H9 (cell line): ENCODE measurements around the gene P2RY8. TPM values are rescaled to one million over a fixed set of nuclear protein-coding genes. Genes with fewer than 3 reads are reported as not detected.
"Not testable (repeated sequence)": the region's sequence is repeated elsewhere in the genome, so short reads cannot be mapped to it uniquely, and the experiment has no call there.

ENCODE experiments used
- DNase-seq: peaks from one replicate; pipeline ENCODE4 v3.0.0-alpha.2; 2017
- H2AFZ ChIP-seq: one replicate; pipeline ENCODE4 v1.6.1; 2013; ENCODE audit warnings: mild to moderate bottlenecking, low read length, control low read depth, moderate library complexity
- H2AK5ac ChIP-seq: 2 replicates; pipeline ENCODE4 v1.6.1; 2013; ENCODE audit warnings: low read length, control low read depth, mixed read lengths; ENCODE audit not compliant: insufficient read length
- H2BK120ac ChIP-seq: one replicate; pipeline ENCODE4 v1.6.1; 2013; ENCODE audit warnings: low read depth, mild to moderate bottlenecking, low read length, control low read depth, inconsistent platforms; ENCODE audit not compliant: poor library complexity, severe bottlenecking
- H2BK12ac ChIP-seq: 2 replicates; pipeline ENCODE4 v1.6.1; 2013; ENCODE audit warnings: low read length, control low read depth, mixed read lengths, low read depth; ENCODE audit not compliant: insufficient read length
- H2BK15ac ChIP-seq: 2 replicates; pipeline ENCODE4 v1.6.1; 2013; ENCODE audit warnings: low read depth, low read length, control low read depth
- H2BK20ac ChIP-seq: one replicate; pipeline ENCODE4 v1.6.1; 2013; ENCODE audit warnings: low read depth, mild to moderate bottlenecking, low read length, control low read depth, inconsistent platforms; ENCODE audit not compliant: poor library complexity, severe bottlenecking
- H2BK5ac ChIP-seq: 2 replicates; pipeline ENCODE4 v1.6.1; 2013; ENCODE audit warnings: low read length, control low read depth, mixed read lengths; ENCODE audit not compliant: insufficient read length
- H3K14ac ChIP-seq: 2 replicates; pipeline ENCODE4 v1.6.1; 2013; ENCODE audit warnings: low read length, control low read depth; ENCODE audit not compliant: insufficient read depth
- H3K18ac ChIP-seq: 2 replicates; pipeline ENCODE4 v1.6.1; 2013; ENCODE audit warnings: low read depth, mild to moderate bottlenecking, mixed read lengths, low read length, control low read depth; ENCODE audit not compliant: insufficient read length
- H3K23ac ChIP-seq: 2 replicates; pipeline ENCODE4 v1.6.1; 2013; ENCODE audit warnings: low read length, control low read depth, mixed read lengths, low read depth; ENCODE audit not compliant: insufficient read length
- H3K23me2 ChIP-seq: 2 replicates; pipeline ENCODE4 v1.6.1; 2013; ENCODE audit warnings: low read depth, mild to moderate bottlenecking, mixed read lengths, low read length, control low read depth; ENCODE audit not compliant: insufficient read length, poor library complexity, severe bottlenecking
- H3K27ac ChIP-seq: 2 replicates; pipeline ENCODE4 v1.5.1; 2013; ENCODE audit warnings: low read length, control low read depth, mixed read lengths, low read depth; ENCODE audit not compliant: insufficient read length
- H3K27me3 ChIP-seq: 2 replicates; pipeline ENCODE4 v1.6.1; 2013; ENCODE audit warnings: low read length, control low read depth, inconsistent platforms; ENCODE audit not compliant: insufficient read depth
- H3K4ac ChIP-seq: 2 replicates; pipeline ENCODE4 v1.6.1; 2013; ENCODE audit warnings: low read depth, mild to moderate bottlenecking, control low read depth, inconsistent platforms, low read length, moderate library complexity
- H3K4me1 ChIP-seq: 2 replicates; pipeline ENCODE4 v1.6.1; 2013; ENCODE audit warnings: low read length, control low read depth, inconsistent platforms; ENCODE audit not compliant: insufficient read depth
- H3K4me2 ChIP-seq: 2 replicates; pipeline ENCODE4 v1.6.1; 2013; ENCODE audit warnings: low read length, control low read depth, mixed read lengths; ENCODE audit not compliant: insufficient read length, insufficient read depth
- H3K56ac ChIP-seq: 2 replicates; pipeline ENCODE4 v1.6.1; 2013; ENCODE audit warnings: low read depth, mild to moderate bottlenecking, mixed read lengths, low read length, control low read depth; ENCODE audit not compliant: insufficient read length
- H3K79me1 ChIP-seq: 2 replicates; pipeline ENCODE4 v1.6.1; 2013; ENCODE audit warnings: low read depth, mild to moderate bottlenecking, moderate library complexity, low read length, control low read depth, inconsistent platforms; ENCODE audit not compliant: insufficient read depth, poor library complexity, severe bottlenecking
- H3K79me2 ChIP-seq: 2 replicates; pipeline ENCODE4 v1.6.1; 2013; ENCODE audit warnings: low read length, control low read depth, inconsistent platforms; ENCODE audit not compliant: insufficient read depth
- H3K9ac ChIP-seq: 2 replicates; pipeline ENCODE4 v1.6.1; 2013; ENCODE audit warnings: low read length, control low read depth, mixed read lengths; ENCODE audit not compliant: insufficient read length; ENCODE audit errors: extremely low read depth
- H3K9me3 ChIP-seq: one replicate; pipeline ENCODE4 v1.6.1; 2013; ENCODE audit warnings: low read depth, low read length, inconsistent platforms; ENCODE audit not compliant: control insufficient read depth
- H3T11ph ChIP-seq: one replicate; pipeline ENCODE4 v1.6.1; 2013; ENCODE audit warnings: mild to moderate bottlenecking, low read length, control low read depth, inconsistent platforms
- H4K20me1 ChIP-seq: one replicate; pipeline ENCODE4 v1.6.1; 2013; ENCODE audit not compliant: control insufficient read depth, insufficient read length, insufficient read depth
- H4K5ac ChIP-seq: 2 replicates; pipeline ENCODE4 v1.6.1; 2013; ENCODE audit warnings: low read depth, mild to moderate bottlenecking, mixed read lengths, low read length, control low read depth; ENCODE audit not compliant: insufficient read length
- H4K8ac ChIP-seq: replicated peaks from 2 replicates; pipeline ENCODE4 v1.6.1; 2013; ENCODE audit warnings: low read length, control low read depth, mixed read lengths, low read depth; ENCODE audit not compliant: insufficient read length
- H4K91ac ChIP-seq: 2 replicates; pipeline ENCODE4 v1.6.1; 2013; ENCODE audit warnings: low read depth, mild to moderate bottlenecking, moderate library complexity, mixed read lengths, low read length, control low read depth; ENCODE audit not compliant: insufficient read length
- H3K27ac Mint-ChIP-seq, 3 experiments: 2 replicates in 2 of 3; 3 replicates in 1 of 3; pipeline ENCODE4 v1.8.0; 2020 to 2021; ENCODE audit warnings: mixed read lengths in 3 of 3, mild to moderate bottlenecking in 1 of 3, moderate library complexity in 1 of 3
- H3K27me3 Mint-ChIP-seq: 2 replicates; pipeline ENCODE4 v1.8.0; 2021; ENCODE audit warnings: low read depth, mild to moderate bottlenecking, moderate library complexity, mixed read lengths
- H3K36me3 Mint-ChIP-seq, 3 experiments: 2 replicates in 2 of 3; 3 replicates in 1 of 3; pipeline ENCODE4 v1.8.0; 2020 to 2021; ENCODE audit warnings: low read depth in 3 of 3, mixed read lengths in 3 of 3; ENCODE audit not compliant: insufficient read depth in 1 of 3
- H3K4me1 Mint-ChIP-seq, 2 experiments: 2 replicates each; pipeline ENCODE4 v1.8.0; 2020; ENCODE audit warnings: mixed read lengths in 2 of 2
- H3K4me3 Mint-ChIP-seq, 2 experiments: 2 replicates in 1 of 2; 3 replicates in 1 of 2; pipeline ENCODE4 v1.8.0; 2020 to 2021; ENCODE audit warnings: mild to moderate bottlenecking in 2 of 2, mixed read lengths in 2 of 2, moderate library complexity in 1 of 2
- H3K9me3 Mint-ChIP-seq, 2 experiments: 2 replicates in 1 of 2; 3 replicates in 1 of 2; pipeline ENCODE4 v1.8.0; 2020; ENCODE audit warnings: mild to moderate bottlenecking in 2 of 2, mixed read lengths in 2 of 2, moderate library complexity in 1 of 2
- WGBS: extraction: QIAGEN DNeasy Blood & Tissue Kit; methylation state at CpG from one replicate; pipeline ENCODE4 v1.1.7; 2013; ENCODE audit warnings: missing lambda C conversion rate, low lambda C conversion rate, mixed read lengths; ENCODE audit not compliant: insufficient read length; ENCODE audit errors: extremely low coverage; 5-methylcytosine and 5-hydroxymethylcytosine counted together
- total RNA-seq: library from RNA; stranded (reverse); gene quantifications from 2 replicates; pipeline ENCODE4 v1.2.1, GENCODE V29; 2021
- TF ChIP-seq, protein P1 (sequence below): fragments of 200-600 bp; sonication (generic); conservative IDR thresholded peaks from 3 replicates; pipeline ENCODE4 v1.8.0; 2021; ENCODE audit warnings: antibody characterized with exemption, mild to moderate bottlenecking

P2RY8 gene
- total RNA-seq, 1 experiment from 2014 or later = not detected

DNA sequence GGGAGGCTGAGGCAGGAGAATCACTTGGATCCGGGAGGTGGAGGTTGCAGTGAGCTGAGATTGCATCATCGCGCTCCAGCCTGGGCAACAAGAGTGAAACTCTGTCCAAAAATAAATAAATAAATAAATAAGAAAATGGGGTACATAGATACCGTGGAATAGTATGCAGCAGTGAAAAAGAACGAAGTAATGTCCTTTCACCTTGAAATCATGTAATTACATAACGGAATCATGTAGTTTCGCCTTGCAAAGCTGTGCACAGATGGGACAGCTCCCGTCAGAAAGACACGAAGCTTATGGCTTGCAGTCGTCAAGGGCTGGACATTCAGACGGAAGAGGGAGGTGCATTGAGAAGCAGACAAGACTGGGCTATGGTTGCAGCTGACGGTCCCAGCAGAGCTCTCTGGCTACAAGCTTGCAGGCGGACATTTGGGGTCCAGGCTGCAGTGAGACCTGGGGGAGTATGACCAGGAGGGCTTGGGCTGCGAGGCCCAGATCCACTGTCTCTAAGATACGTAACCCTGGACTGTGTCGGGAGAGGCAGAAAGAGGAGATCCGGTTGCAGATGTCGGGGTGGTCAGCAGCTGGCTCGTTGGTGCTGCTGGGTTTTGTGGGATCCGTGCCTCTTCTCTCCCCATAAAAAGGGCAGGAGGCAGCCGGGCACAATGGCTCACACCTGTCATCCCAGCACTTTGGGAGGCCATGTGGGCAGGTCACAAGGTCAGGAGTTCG is 6.2 kb upstream of the P2RY8 start:
- no peak overlapping the region for H3K18ac ChIP-seq
- H3K9me3 ChIP-seq = no peaks in the 10 kb centered on the region
- no peak overlapping the region for H3K14ac ChIP-seq
- H3K4me2 ChIP-seq = no peak overlapping the region
- no peaks in the 10 kb centered on the region for H3K27me3 ChIP-seq
- no peak overlapping the region for H2AFZ ChIP-seq
- H3K9me3 Mint-ChIP-seq = no peaks in the 10 kb centered on the region; a peak in 1 of 5 replicates
- H2BK120ac ChIP-seq = no peak overlapping the region
- no peaks in the 10 kb centered on the region for H3K23me2 ChIP-seq
- H3K36me3 Mint-ChIP-seq = no peaks in the 10 kb centered on the region; a peak in 1 of 7 replicates
- H3K4me1 Mint-ChIP-seq = 0 out of 4 replicates have a peak, but pooled peaks cover 0 to 2% of the 10 kb centered on the region in 2 experiments
- H4K8ac ChIP-seq = no peak overlapping the region
- H3K4ac ChIP-seq = no peak overlapping the region
- TF ChIP-seq, protein P1, sequence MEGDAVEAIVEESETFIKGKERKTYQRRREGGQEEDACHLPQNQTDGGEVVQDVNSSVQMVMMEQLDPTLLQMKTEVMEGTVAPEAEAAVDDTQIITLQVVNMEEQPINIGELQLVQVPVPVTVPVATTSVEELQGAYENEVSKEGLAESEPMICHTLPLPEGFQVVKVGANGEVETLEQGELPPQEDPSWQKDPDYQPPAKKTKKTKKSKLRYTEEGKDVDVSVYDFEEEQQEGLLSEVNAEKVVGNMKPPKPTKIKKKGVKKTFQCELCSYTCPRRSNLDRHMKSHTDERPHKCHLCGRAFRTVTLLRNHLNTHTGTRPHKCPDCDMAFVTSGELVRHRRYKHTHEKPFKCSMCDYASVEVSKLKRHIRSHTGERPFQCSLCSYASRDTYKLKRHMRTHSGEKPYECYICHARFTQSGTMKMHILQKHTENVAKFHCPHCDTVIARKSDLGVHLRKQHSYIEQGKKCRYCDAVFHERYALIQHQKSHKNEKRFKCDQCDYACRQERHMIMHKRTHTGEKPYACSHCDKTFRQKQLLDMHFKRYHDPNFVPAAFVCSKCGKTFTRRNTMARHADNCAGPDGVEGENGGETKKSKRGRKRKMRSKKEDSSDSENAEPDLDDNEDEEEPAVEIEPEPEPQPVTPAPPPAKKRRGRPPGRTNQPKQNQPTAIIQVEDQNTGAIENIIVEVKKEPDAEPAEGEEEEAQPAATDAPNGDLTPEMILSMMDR = no peak
- no peak overlapping the region for H3K23ac ChIP-seq
- no peak for DNase-seq
- no peaks in the 10 kb centered on the region for H3K79me2 ChIP-seq
- H4K91ac ChIP-seq = no peak overlapping the region
- H3K79me1 ChIP-seq = no peaks in the 10 kb centered on the region
- no peaks in the 10 kb centered on the region for H3K27me3 Mint-ChIP-seq
- no peak overlapping the region for H3K27ac Mint-ChIP-seq
- H3T11ph ChIP-seq = no peak overlapping the region
- H4K5ac ChIP-seq = no peak overlapping the region
- no CpG with 5 or more reads among the region's 22 CpGs for WGBS
- H2BK5ac ChIP-seq = no peak overlapping the region
- H3K56ac ChIP-seq = no peak overlapping the region
- H3K4me1 ChIP-seq = no peaks in the 10 kb centered on the region
- no peaks in the 10 kb centered on the region for H4K20me1 ChIP-seq
- no peak overlapping the region for H2BK15ac ChIP-seq
- no peak overlapping the region for H3K9ac ChIP-seq
- H2AK5ac ChIP-seq = no peak overlapping the region
- H2BK12ac ChIP-seq = no peak overlapping the region
- H2BK20ac ChIP-seq = no peak overlapping the region
- no peak overlapping the region for H3K27ac ChIP-seq
- H3K4me3 Mint-ChIP-seq = no peak overlapping the region

DNA sequence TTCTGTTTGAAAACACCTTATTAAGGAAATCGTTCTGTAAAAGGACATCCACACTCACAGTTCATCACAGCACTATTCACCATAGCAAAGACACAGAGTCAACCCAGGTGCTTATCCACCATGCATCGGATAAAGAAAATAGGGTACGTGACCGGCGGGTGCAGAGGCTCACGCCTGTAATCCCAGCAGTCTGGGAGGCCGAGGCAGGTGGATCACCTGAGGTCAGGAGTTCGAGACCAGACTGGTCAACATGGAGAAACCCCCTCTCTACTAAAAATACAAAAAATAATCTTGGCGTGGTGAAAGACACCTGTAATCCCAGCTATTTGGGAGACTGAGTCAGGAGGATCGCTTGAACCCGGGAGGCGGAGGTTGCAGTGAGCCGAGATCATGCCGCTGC is 2.2 kb upstream of the P2RY8 start:
- not testable (repeated sequence) for H3K18ac ChIP-seq, H3K4me1 ChIP-seq, H4K8ac ChIP-seq, H2BK120ac ChIP-seq, H3K4me3 Mint-ChIP-seq, H3K4me1 Mint-ChIP-seq, H2BK5ac ChIP-seq, H3K9me3 ChIP-seq, H3T11ph ChIP-seq, H2BK20ac ChIP-seq, H3K79me2 ChIP-seq, H3K27me3 ChIP-seq, H2BK12ac ChIP-seq, H3K9me3 Mint-ChIP-seq, DNase-seq, H3K56ac ChIP-seq, H3K23me2 ChIP-seq, H4K20me1 ChIP-seq, H2AFZ ChIP-seq, H3K27me3 Mint-ChIP-seq, H2AK5ac ChIP-seq, H3K27ac ChIP-seq, H3K23ac ChIP-seq, H4K5ac ChIP-seq, H3K9ac ChIP-seq, H4K91ac ChIP-seq, H3K14ac ChIP-seq, H3K4ac ChIP-seq, H3K36me3 Mint-ChIP-seq, H3K4me2 ChIP-seq, H3K79me1 ChIP-seq, H2BK15ac ChIP-seq
- peak overlapping the region in 1 of 3 experiments; percentile 52; a peak in 1 of 7 replicates for H3K27ac Mint-ChIP-seq
- WGBS = no CpG with 5 or more reads among the region's 14 CpGs
